Activated CD8-positive, alpha-beta memory T cell treated with anti-CD3 and anti-CD28 coated beads, Interleukin-2, amount 50 U/mL, for 4 hours (primary cell): ENCODE measurements around the gene PTBP3.
A peak's percentile ranks its signal among the peaks of the same experiment; 100 is the strongest.
"Not testable (repeated sequence)": the region's sequence is repeated elsewhere in the genome, so short reads cannot be mapped to it uniquely, and the experiment has no call there.

Experiments
- DNase-seq: peaks from one replicate; pipeline ENCODE4 v3.0.0-alpha.2; 2020

Gene PTBP3

GRCh38 chr9:112194969-112195431 is 138.4 kb downstream of the PTBP3 start:
- DNase-seq = no peak

GRCh38 chr9:112193572-112194288 is 139.7 kb downstream of the PTBP3 start:
- DNase-seq = no peak

GRCh38 chr9:112190320-112190719 is 143.1 kb downstream of the PTBP3 start:
- not testable (repeated sequence) for DNase-seq

- DNase-seq = no peak
These were observed 144.5 kb downstream of the PTBP3 start for GRCh38 chr9:112188884-112189283.

- no peak for DNase-seq
These were observed 146.0 kb downstream of the PTBP3 start for GRCh38 chr9:112187404-112187803.

GRCh38 chr9:112186695-112187094 is 146.7 kb downstream of the PTBP3 start:
- no peak for DNase-seq

GRCh38 chr9:112184946-112185345 is 148.5 kb downstream of the PTBP3 start:
- no peak for DNase-seq

- DNase-seq = no peak
These were observed 149.2 kb downstream of the PTBP3 start for GRCh38 chr9:112184221-112184620.

- DNase-seq = peak; percentile 44
These were observed 153.0 kb downstream of the PTBP3 start for GRCh38 chr9:112180387-112180881.

- no peak for DNase-seq
These were observed 153.6 kb downstream of the PTBP3 start for GRCh38 chr9:112179816-112180215.

- DNase-seq = no peak
These were observed 156.9 kb downstream of the PTBP3 start for GRCh38 chr9:112176524-112176923.

GRCh38 chr9:112175796-112176315 is 157.6 kb downstream of the PTBP3 start:
- DNase-seq = no peak

- peak; percentile 39 for DNase-seq
These were observed 158.2 kb downstream of the PTBP3 start, which contains the start of gene SUSD1 for GRCh38 chr9:112174965-112175795. Gene SUSD1 (minus strand): TSS chr9:112175297. CDS start chr9:112175235, 62 bp downstream.

GRCh38 chr9:112174222-112174964 is 159.0 kb downstream of the PTBP3 start:
- DNase-seq = peak; percentile 70

GRCh38 chr9:112173489-112174221 is 159.8 kb downstream of the PTBP3 start:
- DNase-seq = no peak

GRCh38 chr9:112170968-112171367 is 162.5 kb downstream of the PTBP3 start:
- no peak for DNase-seq

- no peak for DNase-seq
These were observed 163.2 kb downstream of the PTBP3 start for GRCh38 chr9:112170235-112170634.

- no peak for DNase-seq
These were observed 164.1 kb downstream of the PTBP3 start for GRCh38 chr9:112169368-112169767.

- no peak for DNase-seq
These were observed 165.2 kb downstream of the PTBP3 start for GRCh38 chr9:112168197-112168596.
